SIG-M5 treated with dmso at 0.1 percent for 504 hours (cell line): ENCODE results near the gene DDI1.
A peak's percentile ranks its signal among the peaks of the same experiment; 100 is the strongest.

Experiments used
- DNase-seq: peaks from one replicate; lab custom pipeline; 2025; ENCODE audit not compliant: unreplicated experiment; lab: John Stamatoyannopoulos, UW

The DDI1 gene

GRCh38 chr11:104075706-104076105 lies 39.3 kb downstream of the DDI1 start:
- DNase-seq, result no peak

- no peak for DNase-seq
These were observed 40.0 kb downstream of the DDI1 start for GRCh38 chr11:104076455-104076854.

GRCh38 chr11:104078245-104078644 lies 41.8 kb downstream of the DDI1 start:
- peak; percentile 24 for DNase-seq

- no peak for DNase-seq
These were observed 42.6 kb downstream of the DDI1 start for GRCh38 chr11:104078995-104079394.

GRCh38 chr11:104086621-104087020 lies 50.2 kb downstream of the DDI1 start:
- DNase-seq, result no peak
